Putamen (tissue), 1 donor: ENCODE measurements around the gene PPARD.
A peak's percentile ranks its signal among the peaks of the same experiment; 100 is the strongest.
"Not testable (repeated sequence)": the region's sequence is repeated elsewhere in the genome, so short reads cannot be mapped to it uniquely, and the experiment has no call there.

ENCODE experiments used
- DNase-seq: peaks from one replicate; pipeline ENCODE4 v3.0.0-alpha.2; 2016; ENCODE audit warnings: low spot score

Gene PPARD

GRCh38 chr6:35312076-35312800 lies 30.1 kb upstream of the PPARD start:
- no peak for DNase-seq

- DNase-seq = no peak
Measured at GRCh38 chr6:35312807-35313206, 29.6 kb upstream of the PPARD start.

- no peak for DNase-seq
Measured at GRCh38 chr6:35317483-35318195, 24.7 kb upstream of the PPARD start.

- DNase-seq = peak; percentile 77
Measured at GRCh38 chr6:35318196-35319171, 23.9 kb upstream of the PPARD start.

GRCh38 chr6:35319346-35320030 lies 22.9 kb upstream of the PPARD start:
- no peak for DNase-seq

GRCh38 chr6:35320031-35320410 lies 22.3 kb upstream of the PPARD start:
- no peak for DNase-seq

GRCh38 chr6:35321091-35321490 lies 21.3 kb upstream of the PPARD start:
- DNase-seq = no peak

- DNase-seq = no peak
Measured at GRCh38 chr6:35327349-35328027, 14.9 kb upstream of the PPARD start.

- DNase-seq = no peak
Measured at GRCh38 chr6:35328108-35328723, 14.1 kb upstream of the PPARD start.

- DNase-seq = not testable (repeated sequence)
Measured at GRCh38 chr6:35328965-35329364, 13.4 kb upstream of the PPARD start.

GRCh38 chr6:35330541-35331119 lies 11.7 kb upstream of the PPARD start:
- DNase-seq = no peak

GRCh38 chr6:35332074-35332887 lies 10.1 kb upstream of the PPARD start:
- DNase-seq = not testable (repeated sequence)

GRCh38 chr6:35341557-35341956 lies 801 bp upstream of the PPARD start:
- DNase-seq = no peak

GRCh38 chr6:35343092-35343834 lies 905 bp downstream of the PPARD start:
- no peak for DNase-seq

- no peak for DNase-seq
Measured at GRCh38 chr6:35343835-35344550, 1.6 kb downstream of the PPARD start.

GRCh38 chr6:35351422-35351821 lies 9.1 kb downstream of the PPARD start:
- no peak for DNase-seq

GRCh38 chr6:35352735-35353134 lies 10.4 kb downstream of the PPARD start:
- DNase-seq = no peak
